SK-N-SH treated with all-trans-retinoic acid at 6 μM for 48 hours (cell line): Measurements from ENCODE around the gene CD14.
"Not testable (repeated sequence)": the region's sequence is repeated elsewhere in the genome, so short reads cannot be mapped to it uniquely, and the experiment has no call there.

Experiments
- ATAC-seq: fragments of 200-7000 bp; cut with Tn5 transposase; 3 replicates; pipeline ENCODE4 v1.9.1; 2020; ENCODE audit warnings: mild to moderate bottlenecking, moderate library complexity
- ARNTL ChIP-seq: fragments of 450-650 bp; formaldehyde crosslinking; IDR thresholded peaks from 2 replicates; pipeline ENCODE4 v1.5.0; 2020; ENCODE audit warnings: low read depth, mild to moderate bottlenecking, moderate library complexity, borderline replicate concordance
- BACH2 ChIP-seq: fragments of 250-450 bp; sonication (Bioruptor Pico); IDR thresholded peaks from 2 replicates; pipeline ENCODE4 v1.9.0; 2021; ENCODE audit warnings: mild to moderate bottlenecking, borderline replicate concordance
- CSRNP3 ChIP-seq: fragments of 250-450 bp; sonication (Bioruptor Pico); IDR thresholded peaks from 2 replicates; pipeline ENCODE4 v1.5.1; 2021; ENCODE audit warnings: mild to moderate bottlenecking, moderate library complexity
- OSR1 ChIP-seq: fragments of 250-450 bp; sonication (Bioruptor Pico); IDR thresholded peaks from 2 replicates; pipeline ENCODE4 v1.8.0; 2022; ENCODE audit warnings: moderate library complexity, mild to moderate bottlenecking, inconsistent platforms
- PATZ1 ChIP-seq: fragments of 250-450 bp; sonication (Bioruptor Pico); IDR thresholded peaks from 2 replicates; pipeline ENCODE4 v1.8.0; 2020; ENCODE audit warnings: mild to moderate bottlenecking, moderate library complexity, borderline replicate concordance
- POU6F1 ChIP-seq: fragments of 250-450 bp; sonication (Bioruptor Pico); IDR thresholded peaks from 2 replicates; pipeline ENCODE4 v1.8.0; 2021; ENCODE audit warnings: low read depth, mild to moderate bottlenecking, moderate library complexity, borderline replicate concordance
- RARB ChIP-seq: fragments of 250-450 bp; sonication (Bioruptor Pico); IDR thresholded peaks from 2 replicates; pipeline ENCODE4 v1.8.0; 2021; ENCODE audit warnings: mild to moderate bottlenecking, moderate library complexity
- TCF4 ChIP-seq: fragments of 250-450 bp; sonication (Bioruptor Pico); IDR thresholded peaks from 2 replicates; pipeline ENCODE4 v1.8.0; 2021; ENCODE audit warnings: mild to moderate bottlenecking, moderate library complexity, borderline replicate concordance
- TOX ChIP-seq: fragments of 250-450 bp; sonication (Bioruptor Pico); IDR thresholded peaks from 2 replicates; pipeline ENCODE4 v1.8.0; 2021; ENCODE audit warnings: mild to moderate bottlenecking, moderate library complexity, borderline replicate concordance
- TSHZ2 ChIP-seq: fragments of 250-450 bp; sonication (Bioruptor Pico); IDR thresholded peaks from 2 replicates; pipeline ENCODE4 v1.5.0; 2020; ENCODE audit warnings: mild to moderate bottlenecking, moderate library complexity
- ZFP3 ChIP-seq: fragments of 250-450 bp; sonication (Bioruptor Pico); IDR thresholded peaks from 2 replicates; pipeline ENCODE4 v1.5.0; 2020; ENCODE audit warnings: mild to moderate bottlenecking, moderate library complexity
- ZNF565 ChIP-seq: fragments of 450-650 bp; formaldehyde crosslinking; conservative IDR thresholded peaks from 2 replicates; pipeline ENCODE4 v1.5.0; 2020; ENCODE audit warnings: low read depth, mild to moderate bottlenecking, moderate library complexity
- TF ChIP-seq, protein P1 (sequence below): fragments of 250-450 bp; sonication (Bioruptor Pico); IDR thresholded peaks from 2 replicates; pipeline ENCODE4 v1.5.1; 2020; ENCODE audit warnings: low read depth, mild to moderate bottlenecking, moderate library complexity

CD14 gene

DNA sequence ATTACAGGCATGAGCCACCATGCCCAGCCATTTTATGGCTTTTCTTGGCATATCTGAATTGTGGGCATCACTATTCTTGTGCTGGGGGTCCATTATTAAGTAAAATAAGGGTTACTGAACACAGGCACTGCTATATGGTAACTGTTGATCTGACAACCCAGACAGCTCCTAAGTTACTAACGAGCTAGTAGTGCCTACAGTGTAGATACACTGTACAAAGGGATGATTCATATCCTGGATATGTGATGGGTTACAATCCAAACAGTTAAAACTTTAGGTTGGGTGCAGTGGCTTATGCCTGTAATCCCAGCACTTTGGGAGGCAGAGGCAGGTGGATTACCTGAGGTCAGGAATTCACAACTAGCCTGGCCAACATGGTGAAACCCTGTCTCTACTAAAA, 4.3 kb downstream of the CD14 start:
- TF ChIP-seq CSRNP3 (CRISPR knock-in tag): no peak
- TF ChIP-seq TSHZ2: no peak
- TF ChIP-seq, all 23 proteins: peak for 0

DNA sequence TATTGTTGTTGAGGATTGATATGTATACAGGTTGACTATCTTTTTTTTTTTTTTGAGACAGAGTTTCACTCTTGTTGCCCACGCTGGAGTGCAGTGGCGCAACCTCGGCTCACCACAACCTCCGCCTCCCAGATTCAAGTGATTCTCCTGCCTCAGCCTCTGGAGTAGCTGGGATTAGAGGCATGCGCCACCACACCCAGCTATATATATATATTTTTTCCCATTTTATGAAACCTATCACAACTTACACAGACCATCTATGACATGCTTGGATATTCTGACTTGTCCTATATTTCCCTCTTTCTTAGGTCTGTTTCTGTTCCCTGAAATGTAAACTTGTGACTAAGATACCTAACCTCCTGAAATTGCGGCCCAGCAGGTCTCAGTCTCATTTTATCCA, 5.0 kb downstream of the CD14 start:
- no peak for ATAC-seq
- TF ChIP-seq TOX (CRISPR knock-in tag) (no peak), ARNTL (no peak), ZFP3 (CRISPR knock-in tag) (no peak), TCF4 (CRISPR knock-in tag) (no peak), CSRNP3 (CRISPR knock-in tag) (no peak), OSR1 (CRISPR knock-in tag) (no peak), PATZ1 (no peak), POU6F1 (no peak), RARB (CRISPR knock-in tag) (no peak), ZNF565 (no peak), BACH2 (CRISPR knock-in tag) (no peak)
- TF ChIP-seq, protein P1, sequence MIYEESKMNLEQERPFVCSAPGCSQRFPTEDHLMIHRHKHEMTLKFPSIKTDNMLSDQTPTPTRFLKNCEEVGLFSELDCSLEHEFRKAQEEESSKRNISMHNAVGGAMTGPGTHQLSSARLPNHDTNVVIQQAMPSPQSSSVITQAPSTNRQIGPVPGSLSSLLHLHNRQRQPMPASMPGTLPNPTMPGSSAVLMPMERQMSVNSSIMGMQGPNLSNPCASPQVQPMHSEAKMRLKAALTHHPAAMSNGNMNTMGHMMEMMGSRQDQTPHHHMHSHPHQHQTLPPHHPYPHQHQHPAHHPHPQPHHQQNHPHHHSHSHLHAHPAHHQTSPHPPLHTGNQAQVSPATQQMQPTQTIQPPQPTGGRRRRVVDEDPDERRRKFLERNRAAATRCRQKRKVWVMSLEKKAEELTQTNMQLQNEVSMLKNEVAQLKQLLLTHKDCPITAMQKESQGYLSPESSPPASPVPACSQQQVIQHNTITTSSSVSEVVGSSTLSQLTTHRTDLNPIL: no peak

More for the DNA sequence above, 4.3 kb downstream of the CD14 start:
- ATAC-seq: no peak

DNA sequence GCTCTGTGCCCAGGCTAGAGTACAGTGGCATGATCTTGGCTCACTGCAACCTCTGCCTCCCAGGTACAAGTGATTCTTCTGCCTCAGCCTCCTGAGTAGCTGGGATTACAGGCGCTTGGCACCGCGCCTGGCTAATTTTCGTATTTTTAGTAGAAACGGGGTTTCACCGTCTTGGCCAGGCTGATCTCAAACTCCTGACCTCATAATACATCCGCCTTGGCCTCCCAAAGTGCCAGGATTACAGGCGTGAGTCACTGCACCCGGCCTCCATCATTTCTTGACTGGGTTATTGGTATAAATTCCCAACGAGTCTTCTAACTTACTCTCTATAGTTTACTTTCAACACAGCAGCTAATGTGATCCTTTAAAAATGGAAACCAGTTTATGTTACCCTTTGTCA, 8.1 kb downstream of the CD14 start:
- ATAC-seq: not testable (repeated sequence)

DNA sequence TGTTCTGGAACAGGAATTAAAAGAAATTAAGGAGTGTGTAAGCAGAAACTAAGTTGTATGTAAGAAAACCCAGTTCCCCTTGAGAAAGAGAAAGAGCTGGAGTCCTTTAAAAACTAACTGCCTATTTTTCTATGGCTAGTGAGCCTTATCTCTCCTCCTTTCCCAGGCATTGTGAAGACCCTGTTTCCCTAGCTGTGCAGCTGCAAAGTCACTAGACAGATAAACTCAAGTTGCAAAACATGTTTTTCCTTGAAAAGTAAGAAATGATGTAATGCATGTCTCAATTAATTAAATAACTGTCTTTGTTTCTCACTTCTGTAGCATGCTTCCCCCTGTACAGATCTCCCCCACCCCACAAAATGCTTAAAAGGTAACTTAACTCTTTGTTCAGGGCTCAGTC, 9.9 kb downstream of the CD14 start:
- not testable (repeated sequence) for ATAC-seq

GRCh38 chr5:140622301-140622700, 10.7 kb downstream of the CD14 start:
- no peak for TF ChIP-seq PATZ1

More at GRCh38 chr5:140622301-140622700, 10.7 kb downstream of the CD14 start:
- no peak for ATAC-seq
